HG03196 (cell line): ENCODE measurements around the gene RARRES2.
"Not testable (repeated sequence)": the region's sequence is repeated elsewhere in the genome, so short reads cannot be mapped to it uniquely, and the experiment has no call there.

Source experiments
- ATAC-seq: cut with Tn5 transposase; IDR thresholded peaks from one replicate; pipeline ENCODE4 v1.9.1; 2021; ENCODE audit not compliant: unreplicated experiment

RARRES2 gene

DNA sequence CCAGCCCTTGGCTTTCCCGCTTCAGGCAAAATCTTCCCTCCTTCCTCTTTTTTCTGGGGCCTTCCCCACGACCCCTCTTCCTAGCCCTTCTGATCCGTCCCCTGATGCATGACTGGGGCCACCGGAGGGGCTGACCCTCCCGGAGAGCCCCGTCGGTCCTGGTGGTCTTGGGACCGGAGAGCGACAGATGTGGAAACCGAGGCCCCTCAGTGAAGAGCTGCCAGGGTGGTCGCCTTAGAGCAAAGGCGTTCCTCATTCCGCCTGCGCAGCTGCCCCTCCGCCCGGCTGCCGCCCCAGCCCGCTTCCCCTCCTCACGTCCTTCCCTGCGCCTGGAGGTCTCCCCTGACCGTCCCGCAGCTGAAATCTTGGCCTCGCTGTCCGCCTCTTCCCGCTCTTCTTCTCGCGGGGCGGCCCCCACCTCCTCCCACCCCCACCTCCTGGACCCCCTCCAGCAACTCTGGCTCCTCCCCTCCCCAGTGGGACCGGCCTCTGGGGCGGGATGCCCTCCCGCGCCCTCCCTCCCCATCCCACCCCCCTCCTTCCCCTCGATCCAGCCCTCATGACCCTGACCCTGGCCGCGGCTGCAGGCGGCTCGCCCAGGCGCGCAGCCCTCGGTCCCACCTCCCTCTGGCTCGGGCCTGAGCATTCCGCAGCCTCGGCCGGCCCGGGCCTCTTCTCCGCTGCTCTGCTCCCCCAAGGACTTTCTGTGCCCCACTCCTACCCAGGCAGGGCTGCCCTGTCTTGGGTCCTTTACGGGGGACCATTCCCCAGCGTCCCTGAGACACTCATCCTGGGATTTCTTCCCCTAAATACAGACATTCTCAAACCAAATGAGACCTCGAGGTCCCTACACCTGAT, at the start of gene RARRES2:
TSS of gene RARRES2 (minus strand) at position 367 of the 858 bp plus-strand sequence. CDS start 1,020 bp downstream, outside the sequence.
- ATAC-seq: no peak

- ATAC-seq: no peak
Observed at GRCh38 chr7:150390205-150390604, 48.8 kb upstream of the RARRES2 start.

GRCh38 chr7:150389532-150389816, 48.0 kb upstream of the RARRES2 start:
- ATAC-seq: no peak

DNA sequence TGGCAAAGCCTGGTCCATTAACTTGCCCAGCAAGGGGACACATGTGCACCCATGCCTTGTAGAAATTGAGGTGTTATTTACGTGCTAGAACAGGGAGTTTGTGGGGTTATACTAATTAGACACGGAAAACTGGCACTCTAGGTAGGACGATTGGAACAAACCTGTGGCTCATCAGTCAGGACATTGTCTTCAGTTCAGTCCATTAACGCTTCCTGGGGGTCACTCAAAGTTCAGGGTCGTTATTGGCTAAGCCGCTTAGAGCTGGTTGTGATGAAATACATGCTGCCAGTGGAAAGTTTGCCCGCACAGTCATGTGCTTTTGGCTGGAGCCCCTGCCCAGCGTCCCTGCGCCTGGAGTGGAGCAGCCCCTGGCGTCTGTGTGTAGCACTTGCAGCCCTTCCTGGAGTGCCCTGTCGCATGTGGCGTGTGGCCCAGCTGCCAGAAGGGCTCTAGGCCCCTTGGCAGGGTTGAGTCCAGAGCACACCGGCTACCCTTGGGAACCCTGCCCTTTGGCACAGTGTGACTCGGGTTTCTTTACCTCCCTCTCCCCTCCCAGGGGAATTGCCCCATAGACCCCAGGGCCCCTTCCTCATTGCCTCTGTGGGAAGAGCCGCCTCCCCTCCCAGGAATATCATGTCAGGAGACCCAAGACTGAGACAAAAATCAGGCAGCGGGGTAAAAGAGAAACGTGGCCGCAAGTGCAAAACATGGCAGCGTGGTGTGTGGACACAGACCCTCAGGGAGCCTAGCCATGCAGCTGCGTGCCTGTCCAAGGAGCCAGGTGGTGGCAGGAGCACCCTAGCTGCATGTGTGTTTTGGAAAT, 47.5 kb upstream of the RARRES2 start:
- no peak for ATAC-seq

GRCh38 chr7:150388306-150388705, 46.9 kb upstream of the RARRES2 start:
- ATAC-seq: no peak

DNA sequence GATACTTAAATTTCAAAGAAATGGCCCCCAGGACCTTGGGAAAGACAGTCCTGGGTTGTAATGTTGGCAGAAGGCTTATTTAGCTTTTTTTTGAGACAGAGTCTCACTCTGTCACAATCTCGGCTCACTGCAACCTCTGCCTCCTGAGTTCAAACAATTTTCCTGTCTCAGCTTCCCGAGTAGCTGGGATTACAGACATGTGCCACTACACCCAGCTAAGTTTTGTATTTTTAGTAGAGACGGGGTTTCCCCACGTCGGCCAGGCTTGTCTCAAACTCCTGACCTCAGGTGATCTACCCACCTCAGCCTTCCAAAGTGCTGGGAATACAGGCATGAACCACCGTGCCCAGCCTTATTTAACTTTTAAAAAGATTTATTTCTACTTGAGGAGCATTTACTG, 44.5 kb upstream of the RARRES2 start:
- not testable (repeated sequence) for ATAC-seq

DNA sequence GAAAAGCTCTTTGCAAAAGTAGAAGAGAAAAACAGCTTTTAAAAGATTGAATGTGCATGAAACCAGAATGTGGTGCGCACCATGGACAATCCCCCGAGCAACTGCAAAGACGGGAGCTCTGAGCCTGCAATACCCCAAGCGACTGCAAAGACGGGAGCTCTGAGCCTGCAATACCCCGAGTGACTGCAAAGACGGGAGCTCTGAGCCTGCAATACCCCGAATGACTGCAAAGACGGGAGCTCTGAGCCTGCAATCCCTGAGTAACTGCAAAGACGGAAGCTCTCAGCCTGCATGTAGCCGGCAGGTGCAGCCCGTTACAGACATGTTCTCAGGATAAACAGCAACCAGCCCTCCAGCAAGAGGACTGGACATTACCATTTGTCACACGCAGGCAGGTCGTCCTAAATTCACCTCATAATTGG, 43.9 kb upstream of the RARRES2 start:
- ATAC-seq: no peak

- ATAC-seq: no peak
Observed at GRCh38 chr7:150384406-150385301, 43.2 kb upstream of the RARRES2 start.

GRCh38 chr7:150383710-150384397, 42.4 kb upstream of the RARRES2 start:
- no peak for ATAC-seq

- no peak for ATAC-seq
Observed at GRCh38 chr7:150382844-150383225, 41.4 kb upstream of the RARRES2 start.

- ATAC-seq: no peak
Observed at GRCh38 chr7:150382123-150382843, 40.9 kb upstream of the RARRES2 start.

DNA sequence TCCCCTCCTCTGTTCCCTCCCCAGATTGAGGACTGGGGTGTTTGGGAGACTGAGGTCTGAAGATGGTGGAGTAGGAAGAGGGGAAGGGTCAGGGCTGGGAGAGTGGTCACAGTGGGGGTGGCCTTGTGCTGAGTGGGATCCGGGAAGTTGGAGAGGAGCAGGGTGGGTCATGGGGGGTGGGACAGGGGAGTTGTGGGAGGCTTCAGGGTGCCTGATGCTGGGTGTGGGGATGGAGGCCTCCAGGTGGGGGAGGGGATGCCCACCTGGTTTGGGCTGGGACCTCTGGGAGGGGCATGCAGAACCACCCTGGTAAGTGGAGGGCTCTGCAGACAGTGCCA, 40.3 kb upstream of the RARRES2 start:
- no peak for ATAC-seq

DNA sequence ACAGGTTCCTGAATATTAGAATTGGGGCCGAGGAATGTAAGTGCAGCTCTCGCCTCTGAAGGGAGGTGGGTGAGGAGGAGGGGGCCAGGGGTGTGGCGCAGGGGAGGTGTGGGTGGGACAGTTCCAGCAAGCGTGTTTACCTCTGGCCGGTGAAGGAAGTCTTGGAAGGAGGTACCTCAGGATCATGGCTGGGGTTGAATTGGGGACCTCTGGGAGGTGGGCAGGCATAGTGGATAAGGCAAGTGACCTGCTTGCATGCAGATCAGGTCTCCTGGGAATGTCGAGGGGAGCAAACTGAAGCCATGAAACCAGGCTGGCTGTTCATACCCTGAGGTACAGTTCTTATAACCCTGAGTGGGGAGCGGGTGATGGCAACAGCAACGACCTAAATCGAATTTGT, 39.7 kb upstream of the RARRES2 start:
- no peak for ATAC-seq

DNA sequence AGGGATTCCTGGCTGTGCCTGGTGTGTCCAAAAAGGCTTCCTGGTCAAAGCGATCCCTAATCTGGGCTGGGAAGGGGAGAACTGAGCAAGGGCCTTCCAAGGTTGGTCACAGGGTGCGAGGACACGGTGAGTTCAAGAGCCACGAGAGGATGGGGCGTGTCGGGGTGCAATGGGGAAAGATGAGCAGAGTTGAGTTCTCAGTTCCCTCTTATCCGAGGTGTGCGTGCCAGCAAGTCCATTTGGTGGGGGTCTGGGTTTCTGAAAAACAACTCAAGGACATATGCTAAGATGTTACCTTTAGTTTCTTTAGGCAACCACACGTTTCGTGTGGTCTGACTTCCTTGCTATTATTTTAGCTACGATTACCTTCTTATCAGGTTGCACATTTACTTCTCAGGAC, 39.0 kb upstream of the RARRES2 start:
- no peak for ATAC-seq

DNA sequence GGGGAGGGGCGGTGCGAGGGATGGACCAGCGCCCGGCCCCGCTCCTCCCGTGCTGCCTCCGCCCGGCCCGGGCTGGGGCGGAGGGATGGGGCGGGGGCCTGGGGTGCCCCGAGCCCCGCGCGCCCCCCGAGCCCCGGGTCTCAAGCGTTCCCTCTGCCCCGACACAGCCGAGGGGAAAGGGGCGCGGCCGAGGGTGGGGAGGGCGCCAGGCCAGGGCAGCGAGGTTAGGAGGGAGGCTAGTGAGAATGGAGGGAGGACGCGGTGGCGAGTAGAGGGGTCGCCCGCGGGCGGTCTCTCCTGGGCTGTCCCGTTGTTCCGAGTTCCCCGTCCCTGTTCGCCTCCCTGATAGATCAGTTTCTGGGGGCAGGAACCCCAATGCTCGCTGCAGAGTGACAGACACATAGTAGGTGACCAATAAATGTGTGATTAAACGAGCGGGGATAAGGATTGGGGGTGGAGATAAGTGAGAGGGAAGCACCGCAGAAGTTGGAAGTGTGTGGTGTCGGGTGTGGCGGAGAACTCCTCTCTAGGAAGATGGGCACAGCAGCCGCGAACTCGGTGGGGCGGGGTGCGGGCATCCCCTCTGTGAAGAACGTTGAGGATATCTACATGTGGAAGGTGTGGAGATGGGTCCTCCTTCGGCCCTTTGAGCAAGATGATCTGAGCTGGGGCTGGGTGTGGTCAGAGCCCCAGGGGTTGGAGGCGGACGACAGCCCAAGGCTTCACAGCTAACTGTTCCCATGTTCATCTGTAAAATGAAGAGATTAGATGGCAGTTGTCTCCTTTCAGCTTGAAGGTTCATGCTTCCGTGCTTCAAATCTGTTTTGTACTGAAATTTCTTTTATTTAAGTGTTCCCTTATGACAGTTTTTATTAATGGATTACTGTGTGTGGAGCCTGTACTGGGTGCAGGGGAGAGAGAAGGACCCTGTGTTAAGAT, 38.3 kb upstream of the RARRES2 start:
- peak; percentile 0 for ATAC-seq

DNA sequence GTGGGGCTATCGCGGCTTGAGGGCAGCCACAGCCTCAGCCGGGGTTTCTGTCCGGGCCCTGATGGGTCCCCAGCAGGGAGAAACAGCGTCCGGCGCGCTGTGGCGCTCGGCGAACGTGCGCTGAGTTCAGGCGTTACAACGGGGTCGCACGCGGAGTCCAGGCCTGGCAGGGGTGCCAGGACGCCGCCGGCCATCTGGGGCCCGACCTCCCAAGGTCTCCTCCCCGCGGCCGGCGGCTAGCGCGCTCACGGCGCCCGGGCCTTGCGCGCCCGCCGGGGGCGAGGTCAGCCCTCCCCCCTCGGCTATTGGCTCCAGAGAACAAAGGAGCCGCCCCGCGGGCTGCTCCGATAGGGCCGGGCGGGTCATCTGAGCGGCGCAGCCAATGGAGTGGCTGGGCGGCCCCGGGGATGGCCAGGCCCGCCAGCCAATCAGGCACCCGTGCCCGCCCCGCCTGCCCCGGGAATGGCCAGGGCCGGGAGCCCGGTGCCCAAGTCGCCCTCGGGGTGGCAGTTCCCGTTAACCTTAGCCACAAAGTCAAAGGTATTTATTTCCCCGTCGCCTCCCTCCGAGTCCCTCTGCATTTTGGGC, 37.5 kb upstream of the RARRES2 start, which contains the start of gene ZNF775:
TSS of gene ZNF775 (plus strand) at position 478 of the 588 bp plus-strand sequence. CDS start 9,141 bp downstream, outside the sequence.
- ATAC-seq: peak; percentile 73

DNA sequence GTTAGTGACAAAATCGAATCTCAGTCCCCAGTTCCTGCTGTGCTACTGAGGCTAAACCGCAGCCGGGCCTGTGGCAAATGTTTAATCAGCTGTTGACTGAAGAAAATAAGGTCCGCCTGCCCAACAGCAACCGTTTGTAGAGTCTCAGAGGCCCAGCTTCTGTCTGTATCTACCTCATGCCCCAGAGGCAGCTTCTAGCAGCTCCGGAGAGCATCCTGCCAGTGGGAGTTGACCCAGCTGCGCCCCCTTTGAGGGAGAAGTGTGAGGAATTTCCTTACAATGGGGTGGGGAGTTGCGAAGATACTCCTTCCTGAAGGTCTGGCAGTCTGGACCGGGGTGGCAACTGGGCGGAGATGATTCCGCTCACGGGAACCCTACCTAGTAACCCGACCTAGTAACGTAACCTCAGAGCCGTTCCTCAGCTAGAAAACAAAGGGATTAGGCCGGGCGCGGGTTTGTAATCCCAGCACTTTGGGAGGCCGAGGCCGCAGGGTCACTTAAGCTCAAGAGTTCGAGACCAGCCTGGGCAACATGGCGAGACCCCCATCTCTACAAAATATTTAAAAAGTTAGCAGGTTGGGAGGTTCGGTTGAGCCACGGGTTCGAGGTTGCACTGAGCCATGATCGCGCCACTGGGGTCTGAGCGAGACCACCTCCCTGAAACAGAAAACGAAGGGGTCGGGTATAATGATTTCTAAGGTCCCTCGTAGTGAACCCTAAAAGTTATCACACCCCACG, 36.9 kb upstream of the RARRES2 start:
- no peak for ATAC-seq

DNA sequence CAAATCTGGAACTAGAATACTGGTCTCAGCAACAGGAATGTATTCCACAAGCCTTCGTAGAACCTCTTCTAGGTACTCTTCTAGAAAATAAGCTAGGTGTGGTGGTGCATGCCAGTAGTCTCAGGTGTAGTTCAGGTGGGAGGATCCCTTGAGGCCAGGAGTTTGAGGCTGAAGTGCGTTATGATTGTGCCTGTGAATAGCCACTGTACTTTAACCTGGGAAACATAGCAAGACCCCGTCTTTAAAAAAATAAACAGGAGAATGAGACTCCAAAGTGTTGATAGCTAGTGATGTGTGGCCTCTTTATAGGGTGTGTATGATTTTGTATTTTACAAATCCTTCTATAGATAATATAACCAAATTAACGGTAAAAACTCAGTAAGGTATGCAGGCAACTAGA, 36.2 kb upstream of the RARRES2 start:
- ATAC-seq: no peak
